ENCODE results near the gene OPHN1.

The OPHN1 gene

GRCh38 chrX:68433155-68433980, at the start of gene OPHN1:
Gene OPHN1, minus strand, starts transcription at chrX:68433495. Its CDS starts 475 bp downstream, at chrX:68433020.
- DNase-seq (ENCODE audit: low read depth in 2 of 2), result peak in 1 of 2 experiments; percentile 10

- DNase-seq (ENCODE audit: low read depth in 2 of 2), result no peak
Observed at GRCh38 chrX:68480969-68481368, 47.7 kb upstream of the OPHN1 start.

- no peak for DNase-seq (ENCODE audit: low read depth in 2 of 2)
Observed at GRCh38 chrX:68464796-68465195, 31.5 kb upstream of the OPHN1 start.

- DNase-seq (ENCODE audit: low read depth in 2 of 2), result no peak
Observed at GRCh38 chrX:68463880-68464279, 30.6 kb upstream of the OPHN1 start.

GRCh38 chrX:68462653-68463052, 29.4 kb upstream of the OPHN1 start:
- no peak for DNase-seq (ENCODE audit: low read depth in 2 of 2)

GRCh38 chrX:68462197-68462596, 28.9 kb upstream of the OPHN1 start:
- no peak for DNase-seq (ENCODE audit: low read depth in 2 of 2)

GRCh38 chrX:68461576-68461975, 28.3 kb upstream of the OPHN1 start:
- no peak for DNase-seq (ENCODE audit: low read depth in 2 of 2)

- no peak for DNase-seq (ENCODE audit: low read depth in 2 of 2)
Observed at GRCh38 chrX:68461093-68461492, 27.8 kb upstream of the OPHN1 start.

- DNase-seq (ENCODE audit: low read depth in 2 of 2), result no peak
Observed at GRCh38 chrX:68455151-68455510, 21.8 kb upstream of the OPHN1 start.

- no peak for DNase-seq (ENCODE audit: low read depth in 2 of 2)
Observed at GRCh38 chrX:68454476-68455150, 21.3 kb upstream of the OPHN1 start.

- DNase-seq (ENCODE audit: low read depth in 2 of 2), result no peak
Observed at GRCh38 chrX:68451720-68452119, 18.4 kb upstream of the OPHN1 start.

GRCh38 chrX:68443155-68443868, 10.0 kb upstream of the OPHN1 start:
- DNase-seq (ENCODE audit: low read depth in 2 of 2), result no peak

GRCh38 chrX:68440940-68441339, 7.6 kb upstream of the OPHN1 start:
- no peak for DNase-seq (ENCODE audit: low read depth in 2 of 2)

GRCh38 chrX:68440442-68440841, 7.1 kb upstream of the OPHN1 start:
- DNase-seq (ENCODE audit: low read depth in 2 of 2), result no peak

GRCh38 chrX:68439341-68439740, 6.0 kb upstream of the OPHN1 start:
- no peak for DNase-seq (ENCODE audit: low read depth in 2 of 2)

- DNase-seq (ENCODE audit: low read depth in 2 of 2), result no peak
Observed at GRCh38 chrX:68438575-68438974, 5.3 kb upstream of the OPHN1 start.

- DNase-seq (ENCODE audit: low read depth in 2 of 2), result no peak
Observed at GRCh38 chrX:68433981-68434299, 645 bp upstream of the OPHN1 start.

- no peak for DNase-seq (ENCODE audit: low read depth in 2 of 2)
Observed at GRCh38 chrX:68432648-68433047, 647 bp downstream of the OPHN1 start.

GRCh38 chrX:68431836-68432235, 1.5 kb downstream of the OPHN1 start:
- DNase-seq (ENCODE audit: low read depth in 2 of 2), result no peak

GRCh38 chrX:68429216-68429615, 4.1 kb downstream of the OPHN1 start:
- no peak for DNase-seq (ENCODE audit: low read depth in 2 of 2)

- no peak for DNase-seq (ENCODE audit: low read depth in 2 of 2)
Observed at GRCh38 chrX:68428431-68428830, 4.9 kb downstream of the OPHN1 start.

- DNase-seq (ENCODE audit: low read depth in 2 of 2), result no peak
Observed at GRCh38 chrX:68424719-68425118, 8.6 kb downstream of the OPHN1 start.

GRCh38 chrX:68422478-68422877, 10.8 kb downstream of the OPHN1 start:
- DNase-seq (ENCODE audit: low read depth in 2 of 2), result no peak

All from stimulated activated CD4-positive, alpha-beta T cell treated with anti-CD3 and anti-CD28 coated beads, Interleukin-12 subunit alpha, Interleukin-12 subunit beta, amount 100 ng/mL, for 24 hours (primary cell).